ENCODE results near the gene SOBP. TPM values are rescaled to one million over a fixed set of nuclear protein-coding genes. Genes with fewer than 3 reads are reported as not detected.

SOBP gene
- total RNA-seq, 1 donor from 2014 or later: 0.32 TPM

GRCh38 chr6:107642095-107642860 is 152.4 kb downstream of the SOBP start:
- no peak for ATAC-seq

- no peak for ATAC-seq
Observed at GRCh38 chr6:107642861-107643328, 153.0 kb downstream of the SOBP start.

GRCh38 chr6:107644513-107644912 is 154.6 kb downstream of the SOBP start:
- no peak for ATAC-seq

GRCh38 chr6:107645740-107646139 is 155.8 kb downstream of the SOBP start:
- no peak for ATAC-seq

- ATAC-seq: no peak
Observed at GRCh38 chr6:107646176-107646575, 156.3 kb downstream of the SOBP start.

GRCh38 chr6:107646776-107647438 is 157.0 kb downstream of the SOBP start:
- no peak for ATAC-seq

GRCh38 chr6:107647439-107647948 is 157.6 kb downstream of the SOBP start:
- ATAC-seq: no peak

GRCh38 chr6:107648983-107649382 is 159.1 kb downstream of the SOBP start:
- ATAC-seq: no peak

GRCh38 chr6:107652526-107653182 is 162.7 kb downstream of the SOBP start:
- ATAC-seq: no peak

- ATAC-seq: no peak
Observed at GRCh38 chr6:107653183-107653580, 163.3 kb downstream of the SOBP start.

- ATAC-seq: no peak
Observed at GRCh38 chr6:107653861-107654394, 164.0 kb downstream of the SOBP start.

- ATAC-seq: no peak
Observed at GRCh38 chr6:107654764-107655163, 164.8 kb downstream of the SOBP start.

- no peak for ATAC-seq
Observed at GRCh38 chr6:107655245-107655644, 165.3 kb downstream of the SOBP start.

- no peak for ATAC-seq
Observed at GRCh38 chr6:107655864-107656263, 165.9 kb downstream of the SOBP start.

- ATAC-seq: no peak
Observed at GRCh38 chr6:107656401-107656800, 166.5 kb downstream of the SOBP start.

GRCh38 chr6:107656883-107657282 is 167.0 kb downstream of the SOBP start:
- no peak for ATAC-seq

GRCh38 chr6:107657373-107657754 is 167.4 kb downstream of the SOBP start:
- ATAC-seq: no peak

- peak; percentile 85 for ATAC-seq
Observed at GRCh38 chr6:107657755-107658461, 168.0 kb downstream of the SOBP start.

GRCh38 chr6:107658920-107659865 is 169.3 kb downstream of the SOBP start:
- ATAC-seq: no peak

- no peak for ATAC-seq
Observed at GRCh38 chr6:107660839-107661238, 170.9 kb downstream of the SOBP start.

- no peak for ATAC-seq
Observed at GRCh38 chr6:107661291-107661690, 171.4 kb downstream of the SOBP start.

All from esophagus mucosa (tissue), 1 donor.